ENCODE measurements around the gene CAPN10.

The CAPN10 gene

GRCh38 chr2:240563951-240564560, 22.5 kb upstream of the CAPN10 start:
- DNase-seq: no peak

- peak; percentile 33 for DNase-seq
Observed at GRCh38 chr2:240564561-240565332, 21.8 kb upstream of the CAPN10 start.

- DNase-seq: peak; percentile 94
Observed at GRCh38 chr2:240565333-240566202, 21.0 kb upstream of the CAPN10 start.

- DNase-seq: peak; percentile 91
Observed at GRCh38 chr2:240566203-240567136, 20.1 kb upstream of the CAPN10 start.

GRCh38 chr2:240567137-240567871, 19.2 kb upstream of the CAPN10 start:
- peak; percentile 61 for DNase-seq

GRCh38 chr2:240567872-240568677, 18.5 kb upstream of the CAPN10 start, which contains the start of gene RNPEPL1:
Gene RNPEPL1, plus strand, starts transcription at chr2:240568484. Its CDS starts 103 bp downstream, at chr2:240568587.
- DNase-seq: peak; percentile 65

- peak; percentile 75 for DNase-seq
Observed at GRCh38 chr2:240568678-240569522, 17.6 kb upstream of the CAPN10 start.

GRCh38 chr2:240569523-240569997, 17.0 kb upstream of the CAPN10 start:
- DNase-seq: no peak

- no peak for DNase-seq
Observed at GRCh38 chr2:240569998-240570530, 16.5 kb upstream of the CAPN10 start.

- no peak for DNase-seq
Observed at GRCh38 chr2:240570531-240571313, 15.8 kb upstream of the CAPN10 start.

GRCh38 chr2:240571314-240571973, 15.1 kb upstream of the CAPN10 start:
- DNase-seq: no peak

- DNase-seq: no peak
Observed at GRCh38 chr2:240572141-240573031, 14.1 kb upstream of the CAPN10 start.

- DNase-seq: no peak
Observed at GRCh38 chr2:240573071-240573515, 13.4 kb upstream of the CAPN10 start.

GRCh38 chr2:240573516-240574385, 12.8 kb upstream of the CAPN10 start:
- DNase-seq: no peak

GRCh38 chr2:240574386-240575100, 12.0 kb upstream of the CAPN10 start:
- no peak for DNase-seq
